Activated CD4-positive, alpha-beta T cell treated with anti-CD3 and anti-CD28 coated beads, Interleukin-2, amount 50 U/mL, for 16 hours (primary cell): Measurements from ENCODE around the gene TARBP1.
A peak's percentile ranks its signal among the peaks of the same experiment; 100 is the strongest.
"Not testable (repeated sequence)": the region's sequence is repeated elsewhere in the genome, so short reads cannot be mapped to it uniquely, and the experiment has no call there.

Source experiments
- DNase-seq: peaks from one replicate; pipeline ENCODE4 v3.0.0-alpha.2; 2020

The TARBP1 gene

DNA sequence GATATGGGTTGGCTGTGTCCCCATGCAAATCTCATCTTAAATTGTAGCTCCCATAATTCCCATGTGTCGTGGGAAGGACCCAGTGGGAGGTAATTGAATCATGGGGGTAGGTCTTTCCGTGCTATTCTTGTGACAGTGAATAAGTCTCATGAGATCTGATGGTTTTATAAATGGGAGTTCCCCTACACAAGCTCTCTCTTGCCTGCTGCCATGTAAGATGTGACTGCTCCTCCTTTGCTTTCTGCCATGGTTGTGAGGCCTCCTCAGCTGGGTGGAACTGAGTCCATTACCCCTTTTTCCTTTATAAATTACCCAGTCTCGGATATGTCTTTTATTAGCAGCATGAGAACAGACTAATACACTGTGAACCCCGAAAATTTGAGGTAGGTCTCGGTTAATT, 25.3 kb upstream of the TARBP1 start:
- not testable (repeated sequence) for DNase-seq

DNA sequence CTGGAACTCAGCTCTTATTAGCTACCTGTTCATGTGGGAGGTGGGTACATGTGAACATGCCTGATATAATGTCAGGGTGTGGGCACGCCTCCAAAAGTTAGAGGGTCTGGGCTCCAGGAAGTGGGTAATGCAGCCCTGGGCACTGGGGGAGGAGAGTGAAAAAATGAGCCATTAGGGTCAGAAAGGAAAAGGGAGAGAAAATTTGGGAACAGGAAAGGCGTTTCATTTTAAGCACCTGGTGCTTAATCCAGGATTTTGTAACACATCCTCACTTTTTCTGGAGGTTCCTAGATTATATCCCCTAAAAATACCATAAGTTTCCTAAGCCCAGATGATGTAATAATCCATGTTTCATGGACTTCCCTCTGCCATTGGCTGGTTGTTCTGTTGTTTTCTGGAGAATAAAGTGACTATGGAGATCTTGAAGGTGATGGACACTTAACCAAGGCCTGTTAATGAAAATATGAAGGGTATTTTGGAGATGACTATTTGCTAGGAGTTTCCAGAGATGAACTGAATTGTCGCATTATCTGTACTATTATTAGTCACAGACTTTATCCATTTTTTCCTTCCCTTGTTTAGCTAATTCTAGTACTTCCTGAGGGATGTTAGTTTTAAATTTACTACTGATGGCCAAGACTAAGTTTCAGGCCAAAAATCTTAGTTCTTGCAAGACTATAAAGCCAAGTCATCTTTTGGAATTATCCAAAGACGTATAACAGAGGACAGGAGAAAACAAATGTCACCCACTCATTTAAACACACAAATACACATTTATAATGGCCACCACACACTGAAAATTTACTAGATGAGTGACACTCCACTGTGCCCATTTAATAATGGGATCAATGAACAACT, 24.4 kb upstream of the TARBP1 start:
- no peak for DNase-seq

DNA sequence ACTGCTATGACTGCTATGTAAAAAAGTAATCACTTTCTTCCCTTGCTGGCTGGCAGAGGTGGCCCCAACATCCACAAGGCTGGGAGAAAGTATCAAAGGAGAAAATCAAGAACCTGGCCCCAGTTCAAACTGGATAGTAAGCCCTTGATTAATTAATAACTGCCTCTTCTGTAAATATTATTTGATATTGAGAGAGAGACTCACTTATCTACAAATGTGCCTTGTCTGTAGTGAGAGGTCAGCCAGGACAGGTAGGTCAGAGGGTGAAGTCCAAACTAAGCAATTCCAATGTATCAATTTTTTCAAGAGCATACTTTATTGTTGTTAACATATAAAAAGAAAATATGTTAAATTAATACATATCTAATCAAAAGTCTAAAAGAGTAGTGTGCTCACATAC, 23.8 kb upstream of the TARBP1 start:
- DNase-seq = no peak

DNA sequence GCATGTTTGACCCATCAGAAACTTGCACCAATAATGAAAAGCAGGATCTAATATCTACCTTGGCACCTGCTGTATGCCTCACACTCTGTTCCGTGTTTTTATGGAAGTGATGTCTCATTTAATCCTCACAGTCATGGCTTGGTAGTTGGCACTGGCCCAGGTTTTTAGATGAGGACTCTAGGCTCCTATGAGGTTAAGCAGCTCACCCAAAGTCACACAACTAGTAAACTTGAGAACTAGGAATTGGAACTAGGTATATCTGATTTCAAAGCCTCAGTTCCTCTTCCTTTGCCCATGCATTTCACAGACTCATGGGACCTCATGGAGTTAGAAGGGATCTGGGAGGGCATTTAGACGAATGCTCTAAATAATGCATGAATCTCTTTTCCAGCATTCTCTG, 21.3 kb upstream of the TARBP1 start:
- DNase-seq = peak; percentile 46

DNA sequence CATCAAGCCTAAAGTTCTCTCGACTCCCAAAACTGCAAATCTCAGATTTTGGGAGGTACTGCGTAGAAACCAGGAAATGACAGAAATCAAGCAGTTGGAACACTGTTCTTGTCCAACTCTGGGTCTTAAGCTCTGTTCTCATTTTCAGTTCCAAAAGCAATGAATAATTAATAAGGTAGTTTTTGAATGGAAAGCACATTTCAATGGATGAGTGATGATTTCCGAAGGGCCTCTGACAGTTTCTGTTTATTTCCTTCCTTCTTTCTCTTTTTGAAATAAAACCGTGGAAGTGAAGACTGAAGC, 20.9 kb upstream of the TARBP1 start:
- DNase-seq = no peak

DNA sequence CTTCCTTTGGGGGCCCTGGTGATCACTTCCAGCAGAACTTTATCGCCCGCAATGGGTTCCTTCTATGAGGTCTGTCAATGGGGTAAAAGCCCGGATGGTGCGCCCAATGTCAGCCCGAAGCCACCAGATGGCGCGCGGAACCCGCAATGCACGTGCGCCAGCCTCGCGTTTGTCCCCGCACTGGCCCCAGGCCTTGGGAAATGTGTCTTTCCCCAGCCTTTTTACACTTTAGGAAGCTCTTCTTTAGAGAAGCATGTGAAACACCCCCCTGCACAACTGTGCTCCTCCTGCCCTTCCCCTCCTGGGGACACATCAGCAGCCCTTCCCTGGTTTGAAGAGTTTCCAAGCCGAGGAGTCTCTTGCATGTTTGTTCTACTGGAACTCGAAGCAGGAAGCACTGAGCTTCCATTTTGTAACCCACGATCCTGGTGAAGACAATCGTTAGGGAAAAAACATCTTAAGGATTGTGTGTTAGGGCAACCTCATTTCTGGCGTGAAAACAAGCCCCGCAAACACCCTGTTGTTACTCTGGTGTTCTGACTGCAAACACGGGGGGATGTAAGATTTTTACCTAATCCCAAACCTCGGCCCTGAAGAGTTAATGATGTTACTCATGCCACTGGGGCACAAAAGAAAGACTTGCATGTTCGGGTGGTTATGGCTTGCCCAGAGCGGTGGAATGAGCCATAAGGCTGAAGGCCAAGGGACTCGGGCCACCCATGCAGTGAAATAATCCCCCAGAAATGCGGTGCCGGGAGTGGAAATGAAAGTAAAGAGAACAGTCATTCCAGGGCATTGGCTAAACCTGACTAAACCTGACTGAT, 20.4 kb upstream of the TARBP1 start:
- peak; percentile 88 for DNase-seq

DNA sequence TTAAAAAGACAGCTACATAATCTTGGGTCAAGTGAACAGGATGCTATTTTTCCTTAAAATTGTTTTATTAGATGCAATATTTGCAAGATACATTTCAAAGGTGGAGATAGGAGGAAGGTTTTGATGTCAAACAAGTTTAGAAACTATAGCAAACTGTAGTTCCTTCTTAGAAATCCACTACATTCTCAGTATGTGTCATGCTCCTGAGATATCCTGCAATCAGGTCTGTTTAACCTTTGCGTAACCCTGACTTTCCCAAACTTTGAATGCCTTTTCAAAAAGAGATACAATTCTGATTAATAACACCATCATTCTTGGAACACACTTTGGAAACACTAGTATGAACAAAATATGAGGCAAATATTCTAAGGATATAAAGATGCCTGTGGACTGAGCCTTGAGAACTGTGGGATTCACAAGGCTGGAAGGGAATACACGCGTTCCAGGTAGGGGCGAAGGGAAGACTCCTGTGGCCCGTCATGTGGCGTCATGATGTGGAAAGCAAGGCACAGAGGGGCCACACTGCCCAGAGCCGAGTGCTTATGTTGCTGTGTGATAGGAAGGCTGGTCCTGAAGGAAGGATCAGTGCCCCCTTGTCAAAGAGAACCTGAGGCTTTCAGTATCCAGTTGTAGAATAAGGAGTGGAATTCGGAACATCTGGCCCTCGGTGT, 19.6 kb upstream of the TARBP1 start:
- no peak for DNase-seq

- no peak for DNase-seq
These were observed 18.6 kb upstream of the TARBP1 start for GRCh38 chr1:234497589-234497988.

DNA sequence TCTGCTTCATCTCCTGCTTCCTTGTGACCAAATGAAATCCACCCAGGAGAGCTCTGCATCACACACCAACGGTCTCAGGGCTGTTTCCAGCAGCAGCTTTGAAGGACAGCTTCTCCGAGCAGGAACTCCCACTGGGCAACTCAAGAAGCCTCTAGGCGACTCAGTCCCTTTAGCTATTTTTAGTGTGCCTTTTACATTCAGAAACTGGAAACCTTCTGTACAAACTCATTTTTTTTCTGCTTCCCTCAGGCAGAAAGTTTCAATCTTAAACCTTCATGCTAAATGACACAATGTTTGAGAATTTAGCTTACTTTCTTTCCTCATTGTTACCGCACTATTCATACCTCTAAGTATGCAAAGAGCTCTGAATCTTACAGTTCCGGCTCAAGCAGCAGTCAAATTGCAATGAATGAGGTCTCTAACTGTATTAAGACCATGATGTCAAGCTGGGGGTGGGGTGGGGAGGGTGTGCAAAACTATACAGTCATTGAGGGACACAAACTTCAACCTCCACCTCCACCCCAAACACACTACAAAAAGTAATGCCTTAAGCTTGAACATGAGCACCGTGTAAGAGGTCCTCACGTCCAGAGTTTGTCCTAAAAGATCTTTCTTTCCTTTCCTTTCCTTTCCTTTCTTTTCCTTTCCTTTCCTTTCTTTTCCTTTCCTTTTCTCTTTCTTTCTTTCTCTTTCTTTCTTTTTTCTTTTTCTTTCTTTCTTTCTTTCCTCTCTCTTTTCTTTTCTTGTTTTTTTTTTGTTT, 16.4 kb upstream of the TARBP1 start:
- peak; percentile 73 for DNase-seq

- DNase-seq = no peak
These were observed 15.1 kb upstream of the TARBP1 start for GRCh38 chr1:234494049-234494448.

- no peak for DNase-seq
These were observed 12.0 kb upstream of the TARBP1 start for GRCh38 chr1:234490793-234491479.

GRCh38 chr1:234489698-234490077, 10.7 kb upstream of the TARBP1 start:
- DNase-seq = no peak

DNA sequence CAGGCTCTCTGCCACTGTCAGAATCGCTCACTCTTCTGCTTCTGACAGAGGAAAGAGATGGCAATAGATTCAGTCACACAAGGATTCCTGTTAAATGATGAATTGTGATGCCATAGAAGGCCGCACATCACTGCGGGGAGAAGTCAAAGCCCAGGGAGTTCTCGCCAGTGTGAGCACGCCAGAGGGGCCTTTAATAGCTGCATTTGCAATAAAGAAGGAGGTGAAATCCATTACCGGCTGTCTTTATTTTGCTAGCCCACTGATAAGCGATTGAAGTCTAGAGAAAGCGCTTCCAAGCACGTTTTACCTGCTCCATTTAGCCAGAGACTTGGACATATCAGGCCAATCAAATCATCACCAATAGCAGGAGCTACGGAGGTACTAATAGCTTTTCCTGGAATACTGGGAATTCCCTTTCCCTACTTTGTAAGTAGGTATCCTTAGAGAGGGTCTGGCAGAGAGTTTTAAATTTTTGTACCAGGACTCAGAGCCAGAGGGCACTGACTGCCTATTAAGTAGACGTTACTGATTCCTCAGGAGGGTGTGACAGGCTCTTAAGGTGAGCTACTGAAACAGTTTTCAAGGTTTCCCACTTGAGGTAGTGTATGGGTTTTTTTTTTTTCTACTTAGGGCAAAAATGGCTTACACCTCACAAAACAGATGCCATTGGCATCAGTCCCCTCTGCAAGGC, 10.2 kb upstream of the TARBP1 start:
- DNase-seq = no peak

GRCh38 chr1:234488054-234489006, 9.4 kb upstream of the TARBP1 start:
- DNase-seq = peak; percentile 88

- DNase-seq = peak; percentile 55
These were observed 8.2 kb upstream of the TARBP1 start for GRCh38 chr1:234486858-234487840.

DNA sequence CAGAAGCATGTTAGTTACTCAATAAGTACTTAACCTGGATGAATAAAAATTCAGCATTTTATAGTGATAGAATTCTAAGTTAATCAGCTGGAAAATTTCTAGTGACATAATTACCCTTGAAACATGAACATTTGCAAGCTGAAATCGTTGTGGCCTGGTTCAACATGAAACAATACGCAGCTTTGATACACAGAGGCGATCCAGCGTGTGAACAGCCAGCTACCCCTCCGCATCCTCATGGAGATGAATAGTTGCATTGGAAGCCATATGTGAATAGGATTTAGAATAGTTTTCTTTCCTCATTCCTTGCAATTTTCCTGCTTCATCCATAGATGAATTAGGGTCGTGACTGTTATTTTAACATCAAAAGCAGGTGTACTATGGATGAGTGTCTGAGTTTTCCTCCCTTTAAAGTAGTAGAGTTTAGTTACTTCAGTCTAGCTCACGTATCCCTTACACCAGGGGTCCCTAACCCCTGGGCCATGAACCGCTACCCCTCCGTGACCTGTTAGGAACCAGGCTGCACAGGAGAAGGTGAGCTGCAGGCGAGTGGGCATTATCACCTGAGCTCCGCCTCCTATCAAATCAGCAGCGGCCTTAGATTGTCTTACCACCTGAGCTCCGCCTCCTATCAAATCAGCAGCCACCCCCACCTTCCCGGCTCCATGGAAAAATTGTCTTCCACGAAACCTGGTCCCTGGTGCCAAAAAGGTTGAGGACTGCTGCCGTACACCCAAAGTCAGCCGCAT, 6.2 kb upstream of the TARBP1 start:
- no peak for DNase-seq

GRCh38 chr1:234484218-234484617, 5.2 kb upstream of the TARBP1 start:
- DNase-seq = no peak

GRCh38 chr1:234481771-234482170, 2.8 kb upstream of the TARBP1 start:
- DNase-seq = no peak

DNA sequence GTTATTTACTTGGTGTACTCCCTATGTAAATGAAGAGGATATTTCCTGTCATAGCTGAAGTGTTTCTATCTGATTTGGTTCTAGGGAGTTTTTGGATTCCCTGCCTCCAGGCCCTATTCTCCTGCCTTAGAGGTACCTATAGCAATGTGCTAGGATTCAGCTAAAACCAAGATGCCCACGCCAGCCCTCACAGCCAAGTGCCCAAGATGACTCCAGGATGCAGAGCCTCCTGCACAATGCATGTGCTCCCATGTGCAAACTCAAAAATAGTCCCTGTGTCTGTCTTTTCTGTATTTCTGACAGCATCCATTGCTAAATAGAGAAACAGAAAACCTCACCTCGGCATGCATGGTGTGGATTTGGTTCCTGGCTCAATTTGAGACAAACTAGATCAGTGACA, 887 bp upstream of the TARBP1 start:
- DNase-seq = no peak
